Dermis blood vessel endothelial cell (primary cell): ENCODE data around the gene DIP2A. TPM values are rescaled to one million over a fixed set of nuclear protein-coding genes. Genes with fewer than 3 reads are reported as not detected.

Experiments
- DNase-seq: peaks from one replicate; pipeline ENCODE4 v3.0.0; 2010
- total RNA-seq: library from RNA; depleted of rRNA; stranded (reverse); fragments of >200 nt; gene quantifications from 2 replicates; pipeline ENCODE4 v1.2.3, GENCODE V29; 2014

The DIP2A gene
- total RNA-seq, 1 donor from 2014 or later, result 49.5 TPM

GRCh38 chr21:46598581-46599572 is 140.2 kb downstream of the DIP2A start:
- peak; percentile 98 for DNase-seq

- DNase-seq, result no peak
Measured at GRCh38 chr21:46600305-46600704, 141.6 kb downstream of the DIP2A start.

GRCh38 chr21:46600978-46601377 is 142.3 kb downstream of the DIP2A start:
- no peak for DNase-seq

GRCh38 chr21:46603228-46603627 is 144.5 kb downstream of the DIP2A start:
- DNase-seq, result no peak

- DNase-seq, result no peak
Measured at GRCh38 chr21:46604329-46604974, 145.8 kb downstream of the DIP2A start.

GRCh38 chr21:46604975-46605766 is 146.5 kb downstream of the DIP2A start, which contains the start of gene S100B:
S100B (minus strand) TSS chr21:46605082; CDS start chr21:46602415, 2,667 bp downstream.
- DNase-seq, result no peak

GRCh38 chr21:46605767-46606426 is 147.2 kb downstream of the DIP2A start:
- DNase-seq, result no peak

- DNase-seq, result no peak
Measured at GRCh38 chr21:46606427-46606813, 147.7 kb downstream of the DIP2A start.

- no peak for DNase-seq
Measured at GRCh38 chr21:46607636-46608035, 148.9 kb downstream of the DIP2A start.

- DNase-seq, result no peak
Measured at GRCh38 chr21:46608672-46609111, 150.0 kb downstream of the DIP2A start.

GRCh38 chr21:46610018-46610701 is 151.5 kb downstream of the DIP2A start:
- no peak for DNase-seq

- DNase-seq, result no peak
Measured at GRCh38 chr21:46613391-46613790, 154.7 kb downstream of the DIP2A start.

- DNase-seq, result no peak
Measured at GRCh38 chr21:46616050-46616449, 157.4 kb downstream of the DIP2A start.

- DNase-seq, result no peak
Measured at GRCh38 chr21:46616656-46617055, 158.0 kb downstream of the DIP2A start.

GRCh38 chr21:46617267-46618051 is 158.8 kb downstream of the DIP2A start:
- DNase-seq, result peak; percentile 9

GRCh38 chr21:46618738-46619379 is 160.2 kb downstream of the DIP2A start:
- no peak for DNase-seq
